Parathyroid adenoma (tissue), 2 donors: ENCODE results near the gene SLC2A13.
A peak's percentile ranks its signal among the peaks of the same experiment; 100 is the strongest.
"Not testable (repeated sequence)": the region's sequence is repeated elsewhere in the genome, so short reads cannot be mapped to it uniquely, and the experiment has no call there.

Experiments used
- H2AFZ ChIP-seq: fragments of 300-600 bp; sonication (generic); one replicate; pipeline ENCODE4 v1.7.0; 2017; ENCODE audit warnings: antibody characterized with exemption, mild to moderate bottlenecking
- H3K27ac ChIP-seq: fragments of 300-600 bp; sonication (generic); one replicate; pipeline ENCODE4 v1.7.0; 2017
- H3K27me3 ChIP-seq: fragments of 300-600 bp; sonication (generic); one replicate; pipeline ENCODE4 v1.7.0; 2017; ENCODE audit warnings: low read length; ENCODE audit not compliant: control insufficient read depth, insufficient read depth
- H3K36me3 ChIP-seq: fragments of 300-600 bp; sonication (generic); one replicate; pipeline ENCODE4 v1.7.0; 2017; ENCODE audit warnings: low read length; ENCODE audit not compliant: control insufficient read depth, insufficient read depth
- H3K4me1 ChIP-seq: fragments of 300-600 bp; sonication (generic); one replicate; pipeline ENCODE4 v1.7.0; 2017; ENCODE audit warnings: control low read depth
- H3K4me2 ChIP-seq: fragments of 300-600 bp; sonication (generic); one replicate; pipeline ENCODE4 v1.7.0; 2017; ENCODE audit warnings: low read length
- H3K4me3 ChIP-seq: fragments of 300-600 bp; sonication (generic); one replicate; pipeline ENCODE4 v1.7.0; 2017; ENCODE audit warnings: low read depth, low read length
- H3K79me2 ChIP-seq: fragments of 300-600 bp; sonication (generic); one replicate; pipeline ENCODE4 v1.7.0; 2017; ENCODE audit warnings: control low read depth
- H3K9ac ChIP-seq: fragments of 300-600 bp; sonication (generic); one replicate; pipeline ENCODE4 v1.7.0; 2017; ENCODE audit warnings: mild to moderate bottlenecking
- H3K9me3 ChIP-seq: fragments of 300-600 bp; sonication (generic); one replicate; pipeline ENCODE4 v1.7.0; 2017; ENCODE audit warnings: low read length; ENCODE audit not compliant: control insufficient read depth
- TF ChIP-seq, protein P1 (sequence below): fragments of 300-600 bp; sonication (generic); IDR thresholded peaks from one replicate; pipeline ENCODE4 v1.7.0; 2017; ENCODE audit warnings: antibody characterized with exemption, mild to moderate bottlenecking
- donor health status: primary hyperparathyroidism.

The SLC2A13 gene

DNA sequence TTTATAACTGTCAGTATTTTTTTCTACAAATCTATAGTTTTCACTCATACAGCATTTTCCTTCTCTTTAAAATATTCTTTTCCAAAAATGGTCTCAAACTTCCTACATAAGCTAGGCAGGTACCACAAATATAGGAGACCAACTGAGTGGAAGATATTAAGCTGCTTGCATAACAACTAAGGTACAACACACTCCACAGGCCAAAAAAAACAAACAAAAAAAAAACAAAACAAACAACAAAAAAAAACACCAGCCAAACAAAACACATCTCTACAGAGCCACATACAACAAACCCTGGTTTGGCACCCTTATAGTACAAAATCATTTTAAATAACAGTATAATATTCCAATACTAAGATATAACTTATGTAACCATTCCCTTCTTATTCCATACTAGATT, 50.1 kb downstream of the SLC2A13 start:
- H3K4me3 ChIP-seq: no peak overlapping the region
- no peak overlapping the region for H3K27ac ChIP-seq
- no peaks in the 10 kb centered on the region for H3K36me3 ChIP-seq
- no peaks in the 10 kb centered on the region for H3K9me3 ChIP-seq
- H3K4me2 ChIP-seq: no peak overlapping the region
- H2AFZ ChIP-seq: no peak overlapping the region
- no peak overlapping the region for H3K9ac ChIP-seq
- peaks cover 19% of the 10 kb centered on the region for H3K4me1 ChIP-seq
- no peaks in the 10 kb centered on the region for H3K27me3 ChIP-seq
- H3K79me2 ChIP-seq: peaks cover 37% of the 10 kb centered on the region
- TF ChIP-seq, protein P1, sequence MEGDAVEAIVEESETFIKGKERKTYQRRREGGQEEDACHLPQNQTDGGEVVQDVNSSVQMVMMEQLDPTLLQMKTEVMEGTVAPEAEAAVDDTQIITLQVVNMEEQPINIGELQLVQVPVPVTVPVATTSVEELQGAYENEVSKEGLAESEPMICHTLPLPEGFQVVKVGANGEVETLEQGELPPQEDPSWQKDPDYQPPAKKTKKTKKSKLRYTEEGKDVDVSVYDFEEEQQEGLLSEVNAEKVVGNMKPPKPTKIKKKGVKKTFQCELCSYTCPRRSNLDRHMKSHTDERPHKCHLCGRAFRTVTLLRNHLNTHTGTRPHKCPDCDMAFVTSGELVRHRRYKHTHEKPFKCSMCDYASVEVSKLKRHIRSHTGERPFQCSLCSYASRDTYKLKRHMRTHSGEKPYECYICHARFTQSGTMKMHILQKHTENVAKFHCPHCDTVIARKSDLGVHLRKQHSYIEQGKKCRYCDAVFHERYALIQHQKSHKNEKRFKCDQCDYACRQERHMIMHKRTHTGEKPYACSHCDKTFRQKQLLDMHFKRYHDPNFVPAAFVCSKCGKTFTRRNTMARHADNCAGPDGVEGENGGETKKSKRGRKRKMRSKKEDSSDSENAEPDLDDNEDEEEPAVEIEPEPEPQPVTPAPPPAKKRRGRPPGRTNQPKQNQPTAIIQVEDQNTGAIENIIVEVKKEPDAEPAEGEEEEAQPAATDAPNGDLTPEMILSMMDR: no peak

DNA sequence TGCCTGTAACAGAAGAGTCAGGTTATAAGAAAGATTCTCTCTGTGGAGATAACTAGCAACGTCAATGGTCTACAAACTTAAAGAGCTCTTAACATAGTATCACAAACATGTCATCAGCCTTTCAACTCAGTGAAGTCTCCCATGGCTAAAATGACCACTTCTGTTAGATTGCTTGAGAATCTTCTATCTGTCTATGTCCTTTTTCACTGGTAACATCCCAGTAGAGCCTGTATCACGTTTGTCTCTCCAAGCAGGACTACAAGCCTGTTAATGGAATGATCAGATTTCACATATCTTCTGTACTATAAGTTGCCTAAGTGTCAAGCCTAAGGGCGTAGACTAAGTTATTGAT, 50.7 kb downstream of the SLC2A13 start:
- H3K4me3 ChIP-seq: no peak overlapping the region
- H2AFZ ChIP-seq: peak overlapping the region; percentile 3
- no peak overlapping the region for H3K9ac ChIP-seq
- H3K4me2 ChIP-seq: no peak overlapping the region
- peaks cover 19% of the 10 kb centered on the region for H3K4me1 ChIP-seq
- no peaks in the 10 kb centered on the region for H3K36me3 ChIP-seq
- H3K9me3 ChIP-seq: no peaks in the 10 kb centered on the region
- peaks cover 38% of the 10 kb centered on the region for H3K79me2 ChIP-seq
- TF ChIP-seq, protein P1: no peak
- no peaks in the 10 kb centered on the region for H3K27me3 ChIP-seq
- H3K27ac ChIP-seq: peak overlapping the region; percentile 67

DNA sequence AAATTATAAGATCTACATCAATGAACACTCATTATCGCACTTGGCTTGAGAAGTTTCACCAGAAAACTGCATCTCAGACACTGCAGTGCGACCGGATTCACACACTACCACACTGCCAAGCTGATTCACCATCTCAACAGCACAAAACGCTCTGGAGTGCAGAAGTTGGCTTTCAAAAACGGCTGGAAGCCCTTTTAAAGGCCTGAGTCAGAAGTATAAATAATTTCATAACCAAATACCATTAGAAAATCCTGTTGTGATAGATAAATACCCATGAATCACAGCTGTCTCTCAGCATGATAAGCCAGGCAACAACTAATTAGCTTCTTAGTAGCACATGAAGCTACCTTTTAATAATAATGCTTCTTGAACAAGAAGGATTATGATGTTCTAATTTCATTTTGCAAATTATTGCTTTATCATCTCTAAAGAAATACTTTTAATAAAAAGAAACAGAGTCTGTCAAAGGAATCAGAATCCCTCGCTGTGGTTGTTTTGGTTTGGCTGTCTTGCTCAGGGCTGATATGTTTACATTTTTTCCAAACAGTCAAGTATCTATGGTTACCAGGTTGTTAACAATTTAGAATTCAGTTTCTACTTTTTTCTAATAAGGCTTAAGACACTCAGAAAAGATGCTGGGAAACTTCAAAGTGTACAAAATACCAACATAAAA, 51.2 kb downstream of the SLC2A13 start:
- peaks cover 17% of the 10 kb centered on the region for H3K4me1 ChIP-seq
- no peak overlapping the region for H3K4me3 ChIP-seq
- H3K36me3 ChIP-seq: no peaks in the 10 kb centered on the region
- peak overlapping the region; percentile 67 for H3K27ac ChIP-seq
- H3K79me2 ChIP-seq: peaks cover 36% of the 10 kb centered on the region
- no peak overlapping the region for H3K4me2 ChIP-seq
- H2AFZ ChIP-seq: no peak overlapping the region
- no peak overlapping the region for H3K9ac ChIP-seq
- H3K27me3 ChIP-seq: no peaks in the 10 kb centered on the region
- TF ChIP-seq, protein P1: no peak
- H3K9me3 ChIP-seq: no peaks in the 10 kb centered on the region

DNA sequence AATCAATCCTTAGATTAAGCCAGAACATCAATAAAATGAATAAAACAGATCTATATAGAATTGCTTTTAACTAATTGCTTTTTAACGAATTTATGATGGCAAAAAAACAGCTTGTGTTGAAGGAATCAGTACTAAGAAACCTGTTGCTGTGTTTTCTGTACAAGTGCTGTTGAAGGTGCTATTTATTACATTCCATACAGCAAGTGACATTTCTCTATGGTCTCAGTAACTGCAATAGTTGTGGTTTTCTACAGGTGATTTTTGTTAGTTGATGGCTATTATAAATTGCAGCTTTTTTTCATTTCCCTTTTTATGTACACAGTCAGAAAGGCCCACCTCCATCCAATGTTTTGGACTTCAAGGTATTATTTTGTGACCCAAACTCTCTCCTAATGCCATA, 56.6 kb downstream of the SLC2A13 start:
- no peaks in the 10 kb centered on the region for H3K36me3 ChIP-seq
- no peak overlapping the region for H3K27ac ChIP-seq
- TF ChIP-seq, protein P1: no peak

DNA sequence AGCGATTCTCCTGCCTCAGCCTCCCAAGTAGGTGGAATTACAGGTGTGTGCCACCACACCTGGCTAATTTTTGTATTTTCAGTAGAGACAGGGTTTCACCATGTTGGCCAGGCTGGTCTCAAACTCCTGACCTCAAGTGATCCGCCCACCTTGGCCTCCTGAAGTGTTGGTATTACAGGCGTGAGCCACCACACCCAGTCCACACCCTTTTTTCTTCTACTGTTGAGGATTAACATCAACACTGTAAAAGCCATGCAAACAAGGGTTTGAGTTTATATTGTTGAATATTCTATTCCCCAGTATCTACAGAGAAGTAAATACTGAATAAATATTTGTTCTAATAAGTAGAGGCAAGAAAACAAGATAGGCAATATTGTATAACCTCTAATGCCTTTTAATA, 58.9 kb downstream of the SLC2A13 start:
- H3K4me3 ChIP-seq, H3K4me1 ChIP-seq, H3K27me3 ChIP-seq, H3K9me3 ChIP-seq, H2AFZ ChIP-seq, H3K27ac ChIP-seq, H3K4me2 ChIP-seq, H3K9ac ChIP-seq, H3K36me3 ChIP-seq: not testable (repeated sequence)
- peaks cover 21% of the 10 kb centered on the region for H3K79me2 ChIP-seq

More for the DNA sequence above, 56.6 kb downstream of the SLC2A13 start:
- Histone ChIP-seq H3K9me3 (no peaks in the 10 kb centered on the region), H3K4me1 (no peaks in the 10 kb centered on the region), H2AFZ (no peak overlapping the region), H3K9ac (no peak overlapping the region), H3K27me3 (no peaks in the 10 kb centered on the region), H3K4me3 (no peak overlapping the region), H3K79me2 (peaks cover 29% of the 10 kb centered on the region), H3K4me2 (no peak overlapping the region)
